ENCODE results near the gene CPHXL2.

The CPHXL2 gene

GRCh38 chr16:75676909-75677308, at the start of gene CPHXL2:
CPHXL2 (minus strand) TSS chr16:75677009; CDS start chr16:75676999, 10 bp downstream.
- H3K9ac ChIP-seq (ENCODE audit: low read length): no peak within 1 kb of the TSS
- no peaks in the 10 kb centered on the region for H3K36me3 ChIP-seq (ENCODE audit: control insufficient read depth, low read depth, low read length)
- H3K27me3 ChIP-seq (ENCODE audit: control insufficient read depth, insufficient read depth, low read length): no peaks in the 10 kb centered on the region
- no peaks in the 10 kb centered on the region for H3K9me3 ChIP-seq (ENCODE audit: control insufficient read depth, low read depth, low read length)
- no peak within 1 kb of the TSS for H3K4me3 ChIP-seq (ENCODE audit: low read length)
- no peak within 1 kb of the TSS for H3K27ac ChIP-seq (ENCODE audit: low read length)
- H3K4me1 ChIP-seq (ENCODE audit: control insufficient read depth, low read depth, low read length): no peaks in the 10 kb centered on the region

- Histone ChIP-seq H3K27me3 (ENCODE audit: control insufficient read depth, insufficient read depth, low read length) (no peaks in the 10 kb centered on the region), H3K4me1 (ENCODE audit: control insufficient read depth, low read depth, low read length) (no peaks in the 10 kb centered on the region), H3K36me3 (ENCODE audit: control insufficient read depth, low read depth, low read length) (no peaks in the 10 kb centered on the region), H3K27ac (ENCODE audit: low read length) (no peak within 1 kb of the TSS), H3K9me3 (ENCODE audit: control insufficient read depth, low read depth, low read length) (no peaks in the 10 kb centered on the region), H3K9ac (ENCODE audit: low read length) (no peak within 1 kb of the TSS), H3K4me3 (ENCODE audit: low read length) (no peak within 1 kb of the TSS)
Measured at GRCh38 chr16:75726390-75726789, 49.6 kb upstream of the CPHXL2 start, which contains the start of gene CPHXL. CPHXL (minus strand) TSS chr16:75726490; CDS start chr16:75726442, 48 bp downstream.

- Histone ChIP-seq H3K36me3 (ENCODE audit: control insufficient read depth, low read depth, low read length) (no peaks in the 10 kb centered on the region), H3K9ac (ENCODE audit: low read length) (no peak overlapping the region), H3K4me1 (ENCODE audit: control insufficient read depth, low read depth, low read length) (no peaks in the 10 kb centered on the region), H3K9me3 (ENCODE audit: control insufficient read depth, low read depth, low read length) (peaks cover 8% of the 10 kb centered on the region), H3K4me3 (ENCODE audit: low read length) (no peak overlapping the region), H3K27ac (ENCODE audit: low read length) (no peak overlapping the region), H3K27me3 (ENCODE audit: control insufficient read depth, insufficient read depth, low read length) (no peaks in the 10 kb centered on the region)
Measured at GRCh38 chr16:75718452-75718851, 41.6 kb upstream of the CPHXL2 start.

- H3K27me3 ChIP-seq (ENCODE audit: control insufficient read depth, insufficient read depth, low read length): no peaks in the 10 kb centered on the region
- H3K9me3 ChIP-seq (ENCODE audit: control insufficient read depth, low read depth, low read length): peaks cover 29% of the 10 kb centered on the region
- H3K27ac ChIP-seq (ENCODE audit: low read length): no peak overlapping the region
- H3K9ac ChIP-seq (ENCODE audit: low read length): no peak overlapping the region
- no peaks in the 10 kb centered on the region for H3K4me1 ChIP-seq (ENCODE audit: control insufficient read depth, low read depth, low read length)
- no peak overlapping the region for H3K4me3 ChIP-seq (ENCODE audit: low read length)
- H3K36me3 ChIP-seq (ENCODE audit: control insufficient read depth, low read depth, low read length): no peaks in the 10 kb centered on the region
Measured at GRCh38 chr16:75714661-75715060, 37.9 kb upstream of the CPHXL2 start.

GRCh38 chr16:75710344-75710743, 33.5 kb upstream of the CPHXL2 start:
- Histone ChIP-seq H3K9ac (ENCODE audit: low read length) (no peak overlapping the region), H3K27me3 (ENCODE audit: control insufficient read depth, insufficient read depth, low read length) (no peaks in the 10 kb centered on the region), H3K4me1 (ENCODE audit: control insufficient read depth, low read depth, low read length) (no peaks in the 10 kb centered on the region), H3K27ac (ENCODE audit: low read length) (no peak overlapping the region), H3K9me3 (ENCODE audit: control insufficient read depth, low read depth, low read length) (peaks cover 25% of the 10 kb centered on the region), H3K4me3 (ENCODE audit: low read length) (no peak overlapping the region), H3K36me3 (ENCODE audit: control insufficient read depth, low read depth, low read length) (no peaks in the 10 kb centered on the region)

- H3K4me3 ChIP-seq (ENCODE audit: low read length): no peak overlapping the region
- no peaks in the 10 kb centered on the region for H3K36me3 ChIP-seq (ENCODE audit: control insufficient read depth, low read depth, low read length)
- H3K4me1 ChIP-seq (ENCODE audit: control insufficient read depth, low read depth, low read length): no peaks in the 10 kb centered on the region
- H3K27me3 ChIP-seq (ENCODE audit: control insufficient read depth, insufficient read depth, low read length): no peaks in the 10 kb centered on the region
- no peak overlapping the region for H3K9ac ChIP-seq (ENCODE audit: low read length)
- H3K9me3 ChIP-seq (ENCODE audit: control insufficient read depth, low read depth, low read length): no peaks in the 10 kb centered on the region
- no peak overlapping the region for H3K27ac ChIP-seq (ENCODE audit: low read length)
Measured at GRCh38 chr16:75703306-75703705, 26.5 kb upstream of the CPHXL2 start.

GRCh38 chr16:75702242-75702641, 25.4 kb upstream of the CPHXL2 start:
- Histone ChIP-seq H3K4me3 (ENCODE audit: low read length) (no peak overlapping the region), H3K36me3 (ENCODE audit: control insufficient read depth, low read depth, low read length) (no peaks in the 10 kb centered on the region), H3K27ac (ENCODE audit: low read length) (no peak overlapping the region), H3K4me1 (ENCODE audit: control insufficient read depth, low read depth, low read length) (no peaks in the 10 kb centered on the region), H3K9ac (ENCODE audit: low read length) (no peak overlapping the region), H3K9me3 (ENCODE audit: control insufficient read depth, low read depth, low read length) (no peaks in the 10 kb centered on the region), H3K27me3 (ENCODE audit: control insufficient read depth, insufficient read depth, low read length) (no peaks in the 10 kb centered on the region)

GRCh38 chr16:75701361-75701760, 24.6 kb upstream of the CPHXL2 start, which contains the start of gene DUXB:
DUXB (minus strand) TSS chr16:75701461; CDS start chr16:75701418, 43 bp downstream.
- H3K27me3 ChIP-seq (ENCODE audit: control insufficient read depth, insufficient read depth, low read length): no peaks in the 10 kb centered on the region
- no peak within 1 kb of the TSS for H3K27ac ChIP-seq (ENCODE audit: low read length)
- no peaks in the 10 kb centered on the region for H3K36me3 ChIP-seq (ENCODE audit: control insufficient read depth, low read depth, low read length)
- no peak within 1 kb of the TSS for H3K9ac ChIP-seq (ENCODE audit: low read length)
- no peak within 1 kb of the TSS for H3K4me3 ChIP-seq (ENCODE audit: low read length)
- H3K9me3 ChIP-seq (ENCODE audit: control insufficient read depth, low read depth, low read length): no peaks in the 10 kb centered on the region
- H3K4me1 ChIP-seq (ENCODE audit: control insufficient read depth, low read depth, low read length): no peaks in the 10 kb centered on the region

GRCh38 chr16:75697571-75697970, 20.8 kb upstream of the CPHXL2 start:
- Histone ChIP-seq H3K4me1 (ENCODE audit: control insufficient read depth, low read depth, low read length) (no peaks in the 10 kb centered on the region), H3K9ac (ENCODE audit: low read length) (no peak overlapping the region), H3K9me3 (ENCODE audit: control insufficient read depth, low read depth, low read length) (no peaks in the 10 kb centered on the region), H3K36me3 (ENCODE audit: control insufficient read depth, low read depth, low read length) (no peaks in the 10 kb centered on the region), H3K27ac (ENCODE audit: low read length) (no peak overlapping the region), H3K27me3 (ENCODE audit: control insufficient read depth, insufficient read depth, low read length) (no peaks in the 10 kb centered on the region), H3K4me3 (ENCODE audit: low read length) (no peak overlapping the region)

GRCh38 chr16:75695708-75696107, 18.9 kb upstream of the CPHXL2 start:
- H3K4me3 ChIP-seq (ENCODE audit: low read length): no peak overlapping the region
- H3K27me3 ChIP-seq (ENCODE audit: control insufficient read depth, insufficient read depth, low read length): no peaks in the 10 kb centered on the region
- no peaks in the 10 kb centered on the region for H3K9me3 ChIP-seq (ENCODE audit: control insufficient read depth, low read depth, low read length)
- H3K9ac ChIP-seq (ENCODE audit: low read length): no peak overlapping the region
- H3K36me3 ChIP-seq (ENCODE audit: control insufficient read depth, low read depth, low read length): no peaks in the 10 kb centered on the region
- H3K4me1 ChIP-seq (ENCODE audit: control insufficient read depth, low read depth, low read length): no peaks in the 10 kb centered on the region
- H3K27ac ChIP-seq (ENCODE audit: low read length): no peak overlapping the region

GRCh38 chr16:75687361-75687760, 10.6 kb upstream of the CPHXL2 start:
- no peak overlapping the region for H3K4me3 ChIP-seq (ENCODE audit: low read length)
- no peaks in the 10 kb centered on the region for H3K4me1 ChIP-seq (ENCODE audit: control insufficient read depth, low read depth, low read length)
- H3K9me3 ChIP-seq (ENCODE audit: control insufficient read depth, low read depth, low read length): peaks cover 16% of the 10 kb centered on the region
- H3K27ac ChIP-seq (ENCODE audit: low read length): no peak overlapping the region
- H3K27me3 ChIP-seq (ENCODE audit: control insufficient read depth, insufficient read depth, low read length): no peaks in the 10 kb centered on the region
- no peak overlapping the region for H3K9ac ChIP-seq (ENCODE audit: low read length)
- H3K36me3 ChIP-seq (ENCODE audit: control insufficient read depth, low read depth, low read length): no peaks in the 10 kb centered on the region

GRCh38 chr16:75682308-75682707, 5.5 kb upstream of the CPHXL2 start:
- no peak overlapping the region for H3K27ac ChIP-seq (ENCODE audit: low read length)
- no peak overlapping the region for H3K4me3 ChIP-seq (ENCODE audit: low read length)
- no peak overlapping the region for H3K9ac ChIP-seq (ENCODE audit: low read length)

More at GRCh38 chr16:75682308-75682707, 5.5 kb upstream of the CPHXL2 start:
- no peaks in the 10 kb centered on the region for H3K36me3 ChIP-seq (ENCODE audit: control insufficient read depth, low read depth, low read length)
- peaks cover 13% of the 10 kb centered on the region for H3K9me3 ChIP-seq (ENCODE audit: control insufficient read depth, low read depth, low read length)
- no peaks in the 10 kb centered on the region for H3K27me3 ChIP-seq (ENCODE audit: control insufficient read depth, insufficient read depth, low read length)
- no peaks in the 10 kb centered on the region for H3K4me1 ChIP-seq (ENCODE audit: control insufficient read depth, low read depth, low read length)

Data from iPS-18a (cell line).